Measurements from ENCODE around the gene EFHC2.

EFHC2 gene

GRCh38 chrX:44343412-44344141, at the start of gene EFHC2:
TSS of gene EFHC2 (minus strand) at chrX:44343672. CDS start at chrX:44343588, 84 bp downstream.
- in situ Hi-C loops (cut with HindIII; ENCODE audit: low sequenced_read_pairs), result no loop called here

DNA sequence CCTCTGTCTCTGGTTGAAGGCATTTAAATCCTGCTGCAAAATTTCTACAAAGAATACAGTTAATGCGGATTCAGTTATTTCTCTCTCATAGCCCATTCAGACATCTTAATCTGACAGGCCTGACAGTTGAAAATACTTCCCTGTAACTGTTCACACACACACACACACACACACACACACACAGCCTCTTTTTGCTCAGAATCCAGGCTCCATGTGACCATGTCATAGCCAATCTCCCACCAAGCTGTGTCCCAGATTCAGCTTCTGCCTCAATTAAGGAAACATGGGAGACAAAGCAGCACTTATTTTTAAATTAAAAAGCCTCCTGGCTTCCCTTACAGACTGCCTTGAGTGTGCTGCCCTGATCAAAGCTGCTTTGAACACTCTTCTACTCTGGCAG, 49.3 kb upstream of the EFHC2 start:
- in situ Hi-C loops (cut with HindIII; ENCODE audit: low sequenced_read_pairs), result no loop called here

DNA sequence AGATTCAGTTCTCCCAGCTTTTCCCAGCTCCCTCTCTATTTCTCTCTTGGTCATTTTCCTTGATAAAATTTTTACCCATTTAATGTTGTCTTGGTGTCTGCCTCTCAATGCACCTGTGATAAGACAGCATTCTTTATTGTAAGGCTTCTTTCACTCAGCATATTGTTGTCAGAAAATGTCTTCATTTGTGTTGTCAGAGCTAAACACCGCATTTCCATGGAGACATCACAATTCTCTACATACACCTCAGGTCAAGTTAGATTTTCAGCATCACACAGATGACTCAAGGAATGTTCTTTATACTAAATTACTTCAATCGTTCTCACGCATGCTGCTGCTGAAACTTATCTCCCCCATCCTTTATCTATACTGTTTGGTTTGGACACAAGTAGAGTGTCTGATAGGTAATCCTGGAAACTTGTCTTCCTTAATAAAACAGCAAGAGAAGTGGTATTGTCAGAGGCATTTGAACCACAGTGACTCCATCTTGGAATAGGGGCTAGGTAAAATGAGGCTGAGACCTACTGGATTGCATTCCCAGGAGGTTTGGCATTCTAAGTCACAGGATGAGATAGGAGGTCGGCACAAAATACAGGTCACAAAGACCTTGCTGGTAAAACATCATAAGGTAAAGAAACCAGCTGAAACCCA, 41.3 kb upstream of the EFHC2 start:
- in situ Hi-C loops (cut with HindIII; ENCODE audit: low sequenced_read_pairs), result no loop called here

- in situ Hi-C loops (cut with HindIII; ENCODE audit: low sequenced_read_pairs), result no loop called here
Measured at GRCh38 chrX:44382871-44383270, 39.4 kb upstream of the EFHC2 start.

DNA sequence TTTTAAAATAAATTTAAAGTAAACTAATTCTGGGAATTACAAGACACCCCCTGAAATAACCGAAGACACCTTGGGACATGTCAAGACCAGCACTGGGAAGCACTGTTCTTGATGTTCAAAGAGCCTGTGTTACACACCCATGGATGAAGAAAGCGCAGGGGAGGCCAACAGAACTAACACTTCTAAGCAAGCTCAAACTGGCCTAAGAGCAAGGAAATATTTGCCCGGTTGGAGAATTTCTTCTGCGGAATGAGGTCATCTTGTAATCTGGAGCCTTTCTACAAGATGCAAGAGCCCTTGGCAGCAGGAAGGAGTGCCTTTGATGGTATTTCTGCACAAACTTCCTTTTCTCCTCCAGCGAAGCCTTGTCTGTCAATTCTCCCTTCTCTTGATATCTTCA, 9.3 kb upstream of the EFHC2 start:
- in situ Hi-C loops (cut with HindIII; ENCODE audit: low sequenced_read_pairs), result no loop called here

- in situ Hi-C loops (cut with HindIII; ENCODE audit: low sequenced_read_pairs), result no loop called here
Measured at GRCh38 chrX:44349561-44349960, 6.1 kb upstream of the EFHC2 start.

DNA sequence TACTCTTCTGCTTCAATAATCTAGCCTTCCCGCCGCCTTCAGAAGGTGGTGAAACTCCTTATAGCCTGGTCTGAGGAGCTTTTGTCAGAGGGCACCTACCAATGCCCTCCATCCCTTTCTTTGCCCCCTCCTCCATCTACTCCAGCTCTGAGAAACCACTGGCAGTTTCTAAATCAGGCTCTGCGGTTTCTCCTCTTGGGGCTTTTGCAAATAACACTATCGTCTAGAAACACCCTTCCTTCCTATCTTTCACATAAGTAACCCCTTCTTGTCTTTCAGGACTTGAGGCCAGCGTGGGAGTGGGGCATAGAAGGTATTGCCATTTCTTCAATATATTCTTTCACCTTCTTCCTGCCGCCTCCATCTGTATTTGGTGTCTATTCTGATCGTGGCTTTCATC, 1.2 kb upstream of the EFHC2 start:
- in situ Hi-C loops (cut with HindIII; ENCODE audit: low sequenced_read_pairs), result no loop called here

DNA sequence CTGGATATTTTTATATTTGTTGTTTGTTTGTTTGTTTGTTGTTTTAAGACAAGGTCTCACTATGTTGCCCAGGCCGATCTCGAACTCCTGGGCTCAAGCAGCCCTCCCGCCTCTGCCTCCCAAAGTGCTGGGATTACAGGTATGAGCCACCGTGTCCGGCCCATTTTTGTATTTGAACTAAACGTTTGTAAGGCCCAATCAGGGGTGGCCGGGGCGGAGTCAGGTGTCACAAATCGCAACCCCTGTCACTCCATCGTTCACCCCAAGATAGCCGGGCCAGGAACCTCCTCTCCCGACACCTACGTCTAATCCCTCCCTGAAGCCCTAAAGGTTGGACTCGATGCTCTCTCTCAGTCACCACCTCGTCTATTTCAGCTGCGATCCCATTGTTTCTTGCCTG, 722 bp upstream of the EFHC2 start:
- in situ Hi-C loops (cut with HindIII; ENCODE audit: low sequenced_read_pairs), result no loop called here

DNA sequence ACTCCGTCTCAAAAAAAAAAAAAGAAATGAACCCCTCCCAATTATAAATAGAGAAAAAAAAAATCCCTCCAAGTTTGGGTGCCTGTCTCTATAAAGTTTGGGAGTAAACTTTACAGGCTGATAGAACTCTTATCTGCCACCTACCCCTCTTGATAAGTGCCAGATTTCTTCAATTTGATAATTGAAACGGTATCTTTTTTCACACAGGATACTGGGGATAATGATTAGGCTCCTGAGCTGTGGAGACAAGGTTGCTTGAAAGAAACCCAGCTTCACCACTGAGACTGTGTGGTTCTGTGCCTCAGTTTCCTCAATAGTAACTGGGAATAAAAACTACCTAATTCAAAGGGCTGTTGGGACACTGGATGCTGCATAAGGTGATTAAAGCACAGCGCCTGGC, 606 bp downstream of the EFHC2 start:
- in situ Hi-C loops (cut with HindIII; ENCODE audit: low sequenced_read_pairs), result no loop called here

DNA sequence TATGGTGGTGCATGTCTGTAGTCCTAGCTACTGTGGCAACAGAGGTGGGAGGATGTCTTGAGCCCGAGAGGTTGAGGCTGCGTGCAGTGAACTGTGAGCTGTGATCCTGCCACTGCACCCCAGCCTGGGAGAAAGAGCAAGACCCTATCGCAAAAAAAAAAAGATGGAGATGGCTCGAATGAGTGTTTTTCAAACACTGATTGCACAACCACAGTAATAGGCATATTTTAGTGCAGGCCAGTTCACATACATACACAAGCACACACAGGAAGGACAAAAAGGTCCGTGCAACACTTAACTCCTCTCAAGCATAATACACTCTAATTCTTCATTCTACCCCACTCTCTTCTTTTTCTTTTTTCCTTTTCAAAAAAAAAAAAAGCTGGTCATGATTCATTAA, 5.1 kb downstream of the EFHC2 start:
- in situ Hi-C loops (cut with HindIII; ENCODE audit: low sequenced_read_pairs), result no loop called here

GRCh38 chrX:44332437-44332836, 11.0 kb downstream of the EFHC2 start:
- in situ Hi-C loops (cut with HindIII; ENCODE audit: low sequenced_read_pairs), result no loop called here

DNA sequence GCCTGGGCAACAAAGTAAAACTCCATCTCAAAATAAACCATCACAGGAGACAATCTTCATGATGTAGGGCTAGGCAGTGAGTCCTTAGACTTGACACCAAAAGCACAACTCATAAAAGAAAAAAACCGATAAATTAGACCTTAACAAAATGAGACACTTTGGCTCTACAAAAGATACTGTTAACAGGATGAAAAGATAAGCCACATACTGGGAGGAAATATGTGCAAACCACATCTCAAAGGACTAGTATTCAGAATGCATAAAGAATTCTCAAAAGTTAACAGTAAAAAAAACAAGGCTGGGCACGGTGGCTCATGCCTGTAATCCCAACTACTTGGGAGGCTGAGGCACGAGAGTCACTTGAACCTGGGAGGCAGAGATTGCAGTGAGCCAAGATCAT, 13.2 kb downstream of the EFHC2 start:
- in situ Hi-C loops (cut with HindIII; ENCODE audit: low sequenced_read_pairs), result no loop called here

- in situ Hi-C loops (cut with HindIII; ENCODE audit: low sequenced_read_pairs), result no loop called here
Measured at GRCh38 chrX:44319550-44319949, 23.9 kb downstream of the EFHC2 start.

DNA sequence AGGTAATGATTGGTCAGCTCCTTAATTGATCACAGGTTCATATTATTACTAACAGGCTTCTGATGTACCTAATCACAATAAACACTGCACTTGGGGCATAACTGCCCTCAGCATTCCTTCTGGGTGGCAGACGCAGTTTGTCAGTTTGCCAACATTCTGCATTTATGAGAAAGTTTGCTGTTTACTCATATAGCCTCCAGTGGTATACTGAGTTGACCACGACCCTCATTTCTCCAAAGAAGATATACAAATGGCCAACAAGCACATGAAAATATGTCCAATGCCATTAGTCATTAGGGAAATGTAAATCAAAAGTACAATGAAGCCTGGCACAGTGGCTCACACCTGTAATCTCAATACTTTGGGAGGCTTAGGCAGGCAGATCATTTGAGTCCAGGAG, 26.3 kb downstream of the EFHC2 start:
- in situ Hi-C loops (cut with HindIII; ENCODE audit: low sequenced_read_pairs), result no loop called here

- in situ Hi-C loops (cut with HindIII; ENCODE audit: low sequenced_read_pairs), result no loop called here
Measured at GRCh38 chrX:44314808-44315207, 28.7 kb downstream of the EFHC2 start.

GRCh38 chrX:44314259-44314734, 29.2 kb downstream of the EFHC2 start:
- in situ Hi-C loops (cut with HindIII; ENCODE audit: low sequenced_read_pairs), result no loop called here

DNA sequence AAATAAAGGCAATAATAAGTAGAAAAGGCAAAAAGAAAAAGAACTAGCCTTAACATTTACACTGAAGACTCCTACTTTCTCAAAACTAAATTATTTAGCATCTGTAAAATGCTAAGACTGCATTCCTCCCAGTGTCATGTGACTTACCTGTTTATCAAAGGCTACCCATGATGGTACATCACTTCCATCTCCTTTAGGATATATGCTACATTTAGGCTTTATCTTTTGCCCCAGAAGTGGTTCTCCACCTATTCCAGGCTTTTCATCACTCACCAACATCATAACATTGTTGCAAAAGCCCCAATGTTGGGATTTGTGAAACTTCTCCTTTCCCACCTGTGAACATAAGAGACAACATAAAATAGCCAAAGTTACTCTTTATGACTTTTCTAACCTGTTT, 31.1 kb downstream of the EFHC2 start:
- in situ Hi-C loops (cut with HindIII; ENCODE audit: low sequenced_read_pairs), result no loop called here

GRCh38 chrX:44310227-44310626, 33.2 kb downstream of the EFHC2 start:
- in situ Hi-C loops (cut with HindIII; ENCODE audit: low sequenced_read_pairs), result no loop called here

DNA sequence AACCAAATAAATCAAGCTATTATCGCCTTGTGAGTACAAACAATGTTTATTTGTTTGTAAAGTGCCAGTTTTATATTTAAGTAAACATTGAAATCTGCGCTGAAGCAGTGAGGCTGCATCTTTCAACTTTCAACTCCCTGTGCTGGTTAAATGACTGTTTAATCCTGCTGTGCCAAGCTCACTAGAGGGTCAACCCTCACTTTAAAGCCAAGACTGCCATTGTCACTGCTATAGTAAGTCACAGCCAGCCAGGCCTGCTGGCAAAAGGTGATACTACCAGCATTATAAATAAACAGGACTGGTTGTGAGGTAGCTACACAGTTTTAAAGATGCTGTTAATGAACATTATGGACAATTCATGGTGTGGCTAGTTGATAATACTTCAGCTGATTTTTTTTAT, 34.6 kb downstream of the EFHC2 start:
- in situ Hi-C loops (cut with HindIII; ENCODE audit: low sequenced_read_pairs), result no loop called here

- in situ Hi-C loops (cut with HindIII; ENCODE audit: low sequenced_read_pairs), result no loop called here
Measured at GRCh38 chrX:44306356-44306755, 37.1 kb downstream of the EFHC2 start.

DNA sequence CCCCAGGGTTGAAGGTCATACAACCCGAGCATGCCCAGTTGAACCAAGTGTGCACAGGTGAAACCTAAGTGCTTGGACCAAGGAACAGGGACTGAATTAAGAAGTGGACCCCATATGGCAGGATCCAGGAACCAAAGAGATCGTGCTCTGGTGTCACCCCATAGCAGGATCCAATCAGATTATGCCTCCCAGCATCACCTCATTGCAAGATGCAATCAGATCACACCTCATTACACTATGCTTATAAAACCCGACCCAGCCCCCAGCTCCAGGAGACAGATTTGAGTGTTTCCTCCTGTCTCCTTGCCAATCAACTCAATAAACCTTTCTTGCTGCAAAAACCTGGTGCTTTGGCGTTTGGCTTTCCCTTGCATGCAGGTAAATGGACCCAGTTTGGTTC, 37.6 kb downstream of the EFHC2 start:
- in situ Hi-C loops (cut with HindIII; ENCODE audit: low sequenced_read_pairs), result no loop called here

- in situ Hi-C loops (cut with HindIII; ENCODE audit: low sequenced_read_pairs), result no loop called here
Measured at GRCh38 chrX:44303119-44303518, 40.4 kb downstream of the EFHC2 start.

DNA sequence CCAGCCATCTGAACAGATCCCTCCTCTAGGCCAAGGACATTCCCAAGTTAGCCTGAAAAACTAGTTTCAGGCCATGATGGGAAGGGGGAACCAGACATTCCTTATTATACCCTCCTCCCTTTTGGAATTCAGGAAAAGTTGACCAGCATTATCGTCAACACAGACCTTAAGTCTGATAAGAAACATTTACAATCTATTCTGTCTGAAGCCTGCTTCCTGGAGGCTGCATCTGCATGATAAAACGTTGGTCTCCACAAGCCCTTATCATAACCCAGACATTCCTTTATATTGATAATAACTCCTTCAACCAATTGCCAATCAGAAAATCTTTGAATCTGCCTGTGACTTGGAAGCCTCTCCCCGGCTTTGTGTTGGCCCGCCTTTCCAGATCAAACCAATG, 44.3 kb downstream of the EFHC2 start:
- in situ Hi-C loops (cut with HindIII; ENCODE audit: low sequenced_read_pairs), result no loop called here
